GM03348 (cell line): ENCODE measurements around the gene BAG1.

Experiments used
- DNase-seq: peaks from one replicate; pipeline ENCODE4 v3.0.0; 2012; ENCODE audit warnings: low spot score

BAG1 gene

DNA sequence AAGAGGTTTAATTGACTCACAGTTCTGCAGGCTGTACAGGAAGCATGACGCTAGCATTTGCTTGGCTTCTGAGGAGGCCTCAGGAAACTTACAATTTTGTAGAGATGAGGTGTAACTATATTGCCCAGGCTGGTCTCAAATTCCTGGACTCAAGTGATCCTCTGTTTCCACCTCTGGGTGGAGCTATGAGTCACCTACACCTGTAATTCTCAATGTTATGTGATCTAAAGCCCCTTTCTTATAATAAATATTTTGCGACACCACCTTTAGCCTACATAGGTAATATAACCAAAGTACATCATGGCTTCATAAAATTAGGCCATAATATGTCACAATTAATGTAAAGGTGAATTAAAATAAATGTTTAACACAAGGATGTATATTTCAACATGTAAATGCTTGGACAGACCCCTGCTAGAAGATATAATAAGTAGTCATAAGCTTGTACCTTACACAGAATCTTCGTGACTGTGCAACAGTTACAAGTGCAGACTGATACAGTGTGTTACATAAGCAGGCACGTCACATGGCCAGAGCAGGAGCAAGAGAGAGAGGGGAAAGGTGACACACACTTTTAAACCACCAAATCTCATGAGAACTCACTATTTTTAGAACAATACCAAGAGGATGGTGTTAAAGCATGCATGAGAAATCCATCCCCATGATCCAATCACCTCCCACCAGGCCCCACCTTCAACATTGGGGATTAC is 54.3 kb downstream of the BAG1 start:
- no peak for DNase-seq

DNA sequence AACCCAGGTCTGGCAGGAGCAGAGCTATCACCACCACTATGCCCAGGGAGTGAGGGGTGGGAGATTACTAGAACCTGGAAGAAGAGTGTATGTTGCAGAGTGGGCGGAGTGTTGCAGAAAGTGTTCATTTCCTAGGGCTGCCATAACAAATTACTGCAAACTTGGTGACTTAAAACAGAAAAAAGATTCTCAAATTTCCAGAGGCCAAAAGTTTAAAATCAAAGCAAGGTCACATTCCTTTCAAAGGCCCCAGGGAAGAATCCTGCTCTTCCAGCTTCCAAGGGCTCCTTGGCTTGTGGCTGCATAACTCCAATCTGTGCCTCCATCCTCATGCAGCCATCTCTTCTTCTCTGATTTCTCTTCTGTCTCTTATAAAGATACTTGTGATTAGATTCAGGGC is 55.1 kb downstream of the BAG1 start:
- no peak for DNase-seq

DNA sequence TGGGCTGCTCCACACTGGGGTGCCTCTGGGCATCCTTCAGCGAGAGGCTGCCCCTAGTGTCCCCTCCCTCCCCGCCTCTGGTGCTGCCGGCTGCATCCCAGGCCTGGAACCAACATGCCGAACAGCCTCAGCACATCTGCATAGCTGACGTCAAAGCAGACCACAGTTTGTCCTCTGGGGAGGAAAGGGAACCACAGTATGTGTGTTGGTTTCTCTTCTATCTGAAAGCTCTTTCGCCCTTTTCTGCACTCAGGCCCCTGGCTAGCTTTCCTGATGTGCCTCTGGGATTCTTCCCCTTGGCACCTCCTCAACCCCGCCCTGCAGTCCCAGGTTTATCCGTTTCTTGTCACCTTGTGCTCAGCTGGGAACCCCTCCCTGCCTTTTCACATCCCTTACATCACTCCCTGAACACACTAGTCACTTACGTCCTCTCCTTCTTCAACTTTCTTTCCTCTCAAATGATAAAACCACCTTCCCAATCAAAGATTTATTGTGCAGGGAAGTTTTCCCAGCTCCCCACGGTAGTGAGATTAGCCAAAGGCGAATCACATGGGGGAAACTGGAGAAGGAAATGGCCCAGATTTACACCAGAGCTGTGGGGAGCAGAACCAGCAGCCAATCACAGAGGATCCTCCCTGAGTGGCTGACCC is 61.8 kb downstream of the BAG1 start:
- DNase-seq = peak; percentile 26
